ENCODE measurements around the gene RAB37.

RAB37 gene

DNA sequence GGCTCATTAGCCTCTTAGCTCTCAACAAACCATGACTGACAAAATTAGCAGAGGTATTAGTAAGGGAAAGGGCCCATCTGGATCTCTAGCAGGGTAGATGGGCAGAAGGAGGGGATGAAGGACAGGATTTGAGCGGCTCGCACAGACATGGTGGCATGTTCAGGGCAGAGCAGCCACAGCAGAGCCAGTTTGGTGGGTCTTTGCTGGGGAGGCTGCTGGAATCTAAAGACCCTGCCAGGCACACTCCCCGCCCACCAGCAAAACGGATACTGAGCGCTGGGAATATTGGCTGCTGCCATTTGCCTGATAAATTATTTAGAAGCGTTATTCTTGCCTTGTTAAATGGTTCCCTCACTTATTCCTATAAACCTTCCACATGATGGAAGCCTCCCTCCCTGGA lies 59.8 kb downstream of the RAB37 start:
- DNase-seq = no peak
- no peak for TF ChIP-seq GATA1 (IDR thresholded peaks at IDR 0.05; ENCODE audit: low read depth, low read length)
- no peak for TF ChIP-seq POLR2A (IDR thresholded peaks at IDR 0.05; ENCODE audit: low read length)

Measured in erythroblast (primary cell).